ENCODE measurements around the gene MYT1. TPM values are rescaled to one million over a fixed set of nuclear protein-coding genes. Genes with fewer than 3 reads are reported as not detected.

The MYT1 gene
- polyA plus RNA-seq, 1 of the 3 experiments (the other 2 are of a cell fraction) = 0.10 TPM

GRCh38 chr20:64152906-64153305 is 11.3 kb upstream of the MYT1 start:
- POLR2A ChIA-PET = no interaction called here
- no peak for DNase-seq
- 74% methylated on average over 9 of the region's 9 CpGs for WGBS (ENCODE audit: low lambda C conversion rate)
- Histone ChIP-seq H3F3A (replicated peaks; ENCODE audit: insufficient read depth) (no peaks in the 10 kb centered on the region), H3K9me2 (no peaks in the 10 kb centered on the region), H3K4me3 (ENCODE audit: low read depth in 2 of 2, low read length in 1 of 2) (no peak overlapping the region), H3K36me3 (replicated peaks in 1 of 2; ENCODE audit: control insufficient read depth in 1 of 2, insufficient read depth in 2 of 2, low read length in 1 of 2) (no peaks in the 10 kb centered on the region), H3K27ac (ENCODE audit: low read depth in 2 of 2, low read length in 1 of 2) (no peak overlapping the region), H3K9me3 (no peaks in the 10 kb centered on the region), H3K4me1 (ENCODE audit: control insufficient read depth in 1 of 2, insufficient read depth in 2 of 2, low read depth in 1 of 2, low read length in 1 of 2) (peaks cover 0 to 47% of the 10 kb centered on the region in 2 experiments; a peak in 1 of 4 replicates), H3K79me2 (ENCODE audit: insufficient read depth) (no peaks in the 10 kb centered on the region), H3K27me3 (ENCODE audit: insufficient read depth) (no peaks in the 10 kb centered on the region), H4K20me1 (ENCODE audit: insufficient read depth) (no peaks in the 10 kb centered on the region), H2AFZ (ENCODE audit: low read depth) (no peak overlapping the region), H3K9ac (no peak overlapping the region), H3K4me2 (no peak overlapping the region)
- TF ChIP-seq NFIC (IDR thresholded peaks at IDR 0.05; ENCODE audit: borderline replicate concordance) (no peak), POLR2AphosphoS5 (IDR thresholded peaks at IDR 0.05; ENCODE audit: low read depth, low read length) (no peak), PBX3 (IDR thresholded peaks at IDR 0.05) (no peak), FOXJ3 (CRISPR knock-in tag; IDR thresholded peaks at IDR 0.05) (no peak), TEAD4 (IDR thresholded peaks at IDR 0.05; ENCODE audit: borderline replicate concordance, insufficient read depth) (no peak), USF1 (IDR thresholded peaks at IDR 0.05; ENCODE audit: borderline replicate concordance, low read depth) (no peak)
- CTCF ChIA-PET = no interaction called here

GRCh38 chr20:64153410-64153809 is 10.8 kb upstream of the MYT1 start:
- Histone ChIP-seq H4K20me1 (ENCODE audit: insufficient read depth) (no peaks in the 10 kb centered on the region), H3K9ac (no peak overlapping the region), H3K4me2 (no peak overlapping the region), H3K9me3 (no peaks in the 10 kb centered on the region), H3K36me3 (replicated peaks in 1 of 2; ENCODE audit: control insufficient read depth in 1 of 2, insufficient read depth in 2 of 2, low read length in 1 of 2) (no peaks in the 10 kb centered on the region), H3K4me3 (ENCODE audit: low read depth in 2 of 2, low read length in 1 of 2) (no peak overlapping the region), H3K9me2 (no peaks in the 10 kb centered on the region), H3K27me3 (ENCODE audit: insufficient read depth) (no peaks in the 10 kb centered on the region), H3K79me2 (ENCODE audit: insufficient read depth) (no peaks in the 10 kb centered on the region), H2AFZ (ENCODE audit: low read depth) (no peak overlapping the region), H3K27ac (ENCODE audit: low read depth in 2 of 2, low read length in 1 of 2) (no peak overlapping the region), H3K4me1 (ENCODE audit: control insufficient read depth in 1 of 2, insufficient read depth in 2 of 2, low read depth in 1 of 2, low read length in 1 of 2) (peaks cover 0 to 47% of the 10 kb centered on the region in 2 experiments; a peak in 1 of 4 replicates), H3F3A (replicated peaks; ENCODE audit: insufficient read depth) (no peaks in the 10 kb centered on the region)
- ChIA-PET CTCF (no interaction called here), POLR2A (no interaction called here)
- WGBS (ENCODE audit: low lambda C conversion rate) = 51% methylated on average over 2 of the region's 2 CpGs
- TF ChIP-seq NFIC (IDR thresholded peaks at IDR 0.05; ENCODE audit: borderline replicate concordance) (no peak), YY1 (IDR thresholded peaks at IDR 0.05; ENCODE audit: low read depth) (no peak), TAF1 (IDR thresholded peaks at IDR 0.05; ENCODE audit: borderline replicate concordance, low read depth, low read length) (no peak), RAD21 (IDR thresholded peaks at IDR 0.05; ENCODE audit: low read length) (no peak), RXRA (IDR thresholded peaks at IDR 0.05; ENCODE audit: borderline replicate concordance, low read depth) (no peak), POLR2AphosphoS5 (IDR thresholded peaks at IDR 0.05; ENCODE audit: low read depth, low read length) (no peak), FOXM1 (IDR thresholded peaks at IDR 0.05; ENCODE audit: low read depth) (no peak), PBX3 (IDR thresholded peaks at IDR 0.05) (no peak)
- no peak for DNase-seq
